GM12801 (cell line): ENCODE data around the gene SLC8A1.

Experiments used
- CTCF ChIP-seq: IDR thresholded peaks from one replicate; pipeline ENCODE4 v1.5.1; 2011; ENCODE audit warnings: control low read depth; ENCODE audit not compliant: insufficient read length; ENCODE audit errors: extremely low read depth

The SLC8A1 gene

DNA sequence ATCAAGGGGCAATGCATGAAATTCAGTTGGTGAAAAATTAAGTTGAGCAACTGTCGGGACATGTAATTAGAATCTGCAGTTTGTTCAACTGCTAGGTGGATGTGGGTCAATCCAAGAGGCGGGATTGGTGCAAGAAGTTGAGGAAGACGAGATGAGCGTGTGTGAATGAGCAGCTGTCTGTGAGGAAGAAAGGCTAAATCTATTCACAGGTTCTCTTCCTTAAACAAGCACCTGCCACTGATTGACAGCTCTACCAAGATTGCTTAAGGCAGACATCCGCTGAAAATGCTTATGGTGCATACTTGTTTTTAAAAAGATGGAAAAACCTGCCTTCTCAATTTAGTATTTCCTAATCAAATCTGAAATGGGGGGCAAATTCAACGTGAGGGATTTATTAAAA lies 349.4 kb downstream of the SLC8A1 start:
- no peak for TF ChIP-seq CTCF

GRCh38 chr2:40101131-40101575 lies 350.7 kb downstream of the SLC8A1 start:
- no peak for TF ChIP-seq CTCF

DNA sequence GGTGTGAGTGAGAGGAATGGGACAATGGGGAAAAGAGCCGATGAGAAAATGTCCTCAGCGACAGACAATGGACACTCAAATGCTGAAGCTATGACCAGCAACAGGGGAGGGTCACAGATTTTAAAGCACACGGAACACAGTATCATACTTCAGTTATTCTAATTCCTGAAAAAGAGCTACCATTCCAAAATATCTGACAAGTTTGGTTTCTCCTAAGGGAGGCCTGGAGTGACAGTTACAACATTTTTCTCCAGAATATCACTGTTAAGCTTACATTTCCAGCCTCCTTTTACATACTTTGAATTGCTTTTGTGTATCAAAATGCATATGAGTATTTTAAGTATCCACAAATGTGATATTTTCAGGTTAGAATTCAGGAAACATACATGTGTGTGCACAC lies 351.2 kb downstream of the SLC8A1 start:
- no peak for TF ChIP-seq CTCF

DNA sequence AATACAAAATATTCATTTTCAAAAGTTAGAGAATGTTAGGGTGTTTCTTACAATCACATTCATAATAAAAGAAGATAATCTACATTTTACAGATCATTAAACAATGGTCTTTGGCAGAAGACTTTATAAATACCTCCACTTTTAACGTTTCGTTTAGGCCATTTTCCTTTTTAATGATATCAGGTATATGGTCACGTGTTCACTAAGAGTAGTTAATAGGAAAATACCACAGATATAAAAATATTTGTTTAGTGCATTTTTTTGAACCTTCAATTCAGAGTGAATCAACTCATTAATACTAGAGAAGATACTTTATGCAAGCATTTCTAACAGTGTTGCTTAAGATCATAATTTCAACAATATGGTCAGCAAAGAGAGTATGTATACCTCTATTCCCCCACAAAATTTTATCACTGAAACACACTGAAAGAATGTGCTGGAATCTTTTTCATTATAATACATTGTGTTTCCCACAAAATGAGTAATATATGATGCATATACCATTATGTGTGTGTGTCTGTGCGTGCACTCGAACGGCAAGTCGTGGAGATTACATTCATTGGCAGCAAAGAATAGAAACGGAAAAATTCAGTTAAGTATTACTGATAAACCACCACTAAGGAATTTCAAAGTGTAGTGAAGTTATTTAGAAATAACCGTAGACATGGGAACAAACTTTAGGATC lies 353.0 kb downstream of the SLC8A1 start:
- no peak for TF ChIP-seq CTCF

DNA sequence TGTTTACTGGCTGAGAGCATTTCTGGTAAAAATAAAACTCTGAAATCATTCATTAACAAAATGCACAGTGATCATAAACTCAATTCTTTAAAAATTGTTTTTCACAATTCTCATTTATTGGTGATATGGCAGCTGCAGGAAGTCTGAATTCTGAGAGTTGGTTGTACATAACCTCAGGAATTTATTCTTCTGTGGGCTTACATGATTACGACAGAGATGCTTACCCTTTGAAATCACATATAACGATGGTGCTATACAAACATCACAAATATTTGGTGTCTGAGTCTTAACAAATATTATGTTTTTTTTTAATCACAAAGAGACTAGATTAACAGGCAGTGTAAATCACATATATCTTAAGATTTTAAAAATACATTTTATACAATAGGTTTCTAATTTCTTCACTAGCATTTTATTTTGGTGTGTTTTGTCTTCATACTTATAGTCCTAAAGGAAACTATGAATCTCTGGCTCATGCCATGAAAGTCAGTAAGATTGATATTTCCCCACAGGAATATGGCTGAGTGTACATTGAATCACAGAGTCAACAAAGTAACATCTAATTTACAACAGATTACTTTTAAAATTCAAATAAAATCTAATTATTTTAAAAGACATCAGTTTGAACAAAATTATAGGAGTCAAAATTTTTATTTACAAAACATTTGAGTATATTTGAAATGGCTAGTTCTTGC lies 354.1 kb downstream of the SLC8A1 start:
- TF ChIP-seq CTCF: no peak

DNA sequence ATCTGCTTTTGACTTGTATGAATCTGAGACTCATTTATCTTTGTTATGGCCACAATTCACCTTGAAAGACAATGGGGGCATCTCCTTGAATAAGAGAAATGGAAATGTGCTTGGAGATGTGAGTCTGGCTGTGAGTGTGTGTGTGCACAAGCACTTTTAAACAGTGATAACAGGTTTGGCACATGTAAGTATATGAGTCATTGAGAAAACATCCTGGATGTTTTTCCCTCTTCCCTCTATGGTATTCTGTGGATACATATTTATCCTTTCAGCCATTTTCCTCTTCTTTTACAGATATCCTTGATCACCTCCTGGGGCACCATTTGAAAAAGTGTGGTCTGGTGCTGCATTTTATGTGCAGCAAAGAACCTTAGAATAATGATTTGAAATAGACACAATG lies 355.5 kb downstream of the SLC8A1 start:
- TF ChIP-seq CTCF: no peak

DNA sequence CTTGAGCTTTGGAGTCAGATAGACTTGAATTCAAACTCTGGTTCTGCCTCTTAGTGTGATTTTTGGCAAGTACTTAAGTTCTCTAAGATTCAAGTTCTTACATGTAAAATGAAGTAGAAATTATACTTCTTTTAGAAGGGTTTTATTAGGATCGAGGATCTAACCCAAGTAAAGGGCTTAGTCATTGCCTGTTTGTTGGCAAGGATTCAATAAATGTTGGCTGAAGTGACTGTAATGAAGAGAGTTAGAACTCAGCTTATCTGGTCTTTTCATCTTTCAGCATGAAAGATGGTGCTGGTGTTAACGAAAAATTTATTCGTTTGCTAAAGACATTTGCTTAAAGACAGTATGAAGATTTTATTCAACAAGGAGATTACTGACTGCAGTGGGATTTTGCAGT lies 356.9 kb downstream of the SLC8A1 start:
- no peak for TF ChIP-seq CTCF
